Progenitor cell of endocrine pancreas (in vitro differentiated cells): ENCODE results near the gene METTL8. TPM values are rescaled to one million over a fixed set of nuclear protein-coding genes. Genes with fewer than 3 reads are reported as not detected.

Experiments used
- DNase-seq: peaks from one replicate; pipeline ENCODE4 v3.0.0; 2021; ENCODE audit warnings: low spot score; ENCODE audit not compliant: unreplicated experiment
- H3K27ac Mint-ChIP-seq: 2 replicates; pipeline ENCODE4 v1.8.0; 2021; ENCODE audit warnings: mild to moderate bottlenecking, moderate library complexity, mixed read lengths
- H3K27me3 Mint-ChIP-seq: 2 replicates; pipeline ENCODE4 v1.8.0; 2021; ENCODE audit warnings: mixed read lengths
- H3K36me3 Mint-ChIP-seq: 2 replicates; pipeline ENCODE4 v1.8.0; 2022; ENCODE audit warnings: mixed read lengths; ENCODE audit not compliant: insufficient read depth
- H3K4me1 Mint-ChIP-seq: 2 replicates; pipeline ENCODE4 v1.8.0; 2021; ENCODE audit warnings: low read depth, mixed read lengths
- H3K4me3 Mint-ChIP-seq: 2 replicates; pipeline ENCODE4 v1.8.0; 2021; ENCODE audit warnings: low read depth, mild to moderate bottlenecking, moderate library complexity, mixed read lengths
- H3K9me3 Mint-ChIP-seq: 2 replicates; pipeline ENCODE4 v1.8.0; 2021; ENCODE audit warnings: low read depth, mixed read lengths
- CTCF ChIP-seq: fragments of 200-600 bp; sonication (generic); IDR thresholded peaks from one replicate; pipeline ENCODE4 v1.5.0; 2021; ENCODE audit warnings: antibody characterized with exemption, mild to moderate bottlenecking; ENCODE audit not compliant: unreplicated experiment
- total RNA-seq: library from RNA; stranded (reverse); gene quantifications from 2 replicates; pipeline ENCODE4 v1.2.1, GENCODE V29; 2021

METTL8 gene
- total RNA-seq, 1 donor from 2014 or later = 26.9 TPM

GRCh38 chr2:171410624-171411023 lies 23.2 kb downstream of the METTL8 start:
- H3K27me3 Mint-ChIP-seq = no peaks in the 10 kb centered on the region
- no peak for TF ChIP-seq CTCF
- no peaks in the 10 kb centered on the region for H3K9me3 Mint-ChIP-seq
- no peak for DNase-seq
- H3K36me3 Mint-ChIP-seq = no peaks in the 10 kb centered on the region
- H3K27ac Mint-ChIP-seq = no peak overlapping the region
- H3K4me3 Mint-ChIP-seq = no peak overlapping the region
- peaks cover 2% of the 10 kb centered on the region for H3K4me1 Mint-ChIP-seq

- no peaks in the 10 kb centered on the region for H3K27me3 Mint-ChIP-seq
- H3K4me1 Mint-ChIP-seq = peaks cover 2% of the 10 kb centered on the region
- H3K4me3 Mint-ChIP-seq = no peak overlapping the region
- H3K9me3 Mint-ChIP-seq = no peaks in the 10 kb centered on the region
- no peaks in the 10 kb centered on the region for H3K36me3 Mint-ChIP-seq
- no peak for TF ChIP-seq CTCF
- DNase-seq = no peak
- H3K27ac Mint-ChIP-seq = no peak overlapping the region
These were observed 23.7 kb downstream of the METTL8 start for GRCh38 chr2:171410101-171410500.

GRCh38 chr2:171409436-171409971 lies 24.3 kb downstream of the METTL8 start:
- no peaks in the 10 kb centered on the region for H3K27me3 Mint-ChIP-seq
- H3K9me3 Mint-ChIP-seq = no peaks in the 10 kb centered on the region
- no peaks in the 10 kb centered on the region for H3K36me3 Mint-ChIP-seq
- H3K4me1 Mint-ChIP-seq = peaks cover 2% of the 10 kb centered on the region
- no peak overlapping the region for H3K4me3 Mint-ChIP-seq
- no peak overlapping the region for H3K27ac Mint-ChIP-seq
- no peak for TF ChIP-seq CTCF
- no peak for DNase-seq

- Mint-ChIP-seq H3K27ac (no peak overlapping the region), H3K27me3 (no peaks in the 10 kb centered on the region), H3K4me3 (no peak overlapping the region), H3K36me3 (peaks cover 2% of the 10 kb centered on the region), H3K4me1 (peaks cover 2% of the 10 kb centered on the region), H3K9me3 (peaks cover 5% of the 10 kb centered on the region)
- no peak for DNase-seq
- TF ChIP-seq CTCF = no peak
These were observed 26.1 kb downstream of the METTL8 start for GRCh38 chr2:171407676-171408044.

- peaks cover 2% of the 10 kb centered on the region for H3K36me3 Mint-ChIP-seq
- no peak for DNase-seq
- H3K27ac Mint-ChIP-seq = no peak overlapping the region
- no peak overlapping the region for H3K4me3 Mint-ChIP-seq
- peaks cover 2% of the 10 kb centered on the region for H3K4me1 Mint-ChIP-seq
- H3K27me3 Mint-ChIP-seq = no peaks in the 10 kb centered on the region
- peaks cover 6% of the 10 kb centered on the region for H3K9me3 Mint-ChIP-seq
- TF ChIP-seq CTCF = no peak
These were observed 26.6 kb downstream of the METTL8 start for GRCh38 chr2:171407030-171407675.
